Measurements from ENCODE around the gene JAKMIP3.

Gene JAKMIP3

DNA sequence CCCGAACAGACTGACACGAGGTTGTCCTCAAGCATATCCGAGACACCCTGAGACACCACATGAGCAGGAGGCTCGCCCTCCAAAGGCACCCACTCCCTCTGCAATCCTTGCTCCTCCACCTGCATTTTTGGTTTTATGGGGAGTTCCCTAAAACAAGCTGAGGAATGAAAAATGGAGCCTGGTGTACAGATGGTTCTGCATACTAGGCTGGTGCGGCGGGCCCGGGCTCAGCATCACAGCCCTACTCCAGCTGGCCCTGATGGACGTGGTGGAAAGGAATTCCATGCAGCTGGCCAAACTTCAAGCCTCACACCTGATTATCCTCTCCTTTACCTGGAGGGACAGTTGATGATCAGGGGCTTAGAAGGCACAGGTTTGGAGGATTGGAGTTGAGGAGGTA, 30.3 kb upstream of the JAKMIP3 start:
- Histone ChIP-seq H3K4me3 (ENCODE audit: control insufficient read depth in 1 of 7, extremely low read depth in 1 of 7, insufficient read depth in 4 of 7, low read depth in 2 of 7, low read length in 6 of 7) (no peak overlapping the region), H3K27me3 (replicated peaks in 2 of 5; ENCODE audit: control insufficient read depth in 4 of 5, insufficient read depth in 5 of 5, low read length in 4 of 5) (peaks cover 2 to 96% (median 40%) of the 10 kb centered on the region in 5 experiments), H3K4me1 (ENCODE audit: control extremely low read depth in 1 of 4, control insufficient read depth in 4 of 4, insufficient read depth in 4 of 4, low read length in 3 of 4) (peaks cover 0 to 12% (median 4%) of the 10 kb centered on the region in 4 experiments), H3K36me3 (ENCODE audit: control insufficient read depth in 4 of 4, insufficient read depth in 4 of 4, low read length in 3 of 4) (no peaks in the 10 kb centered on the region), H3K9me3 (ENCODE audit: control extremely low read depth in 1 of 5, control insufficient read depth in 4 of 5, insufficient read depth in 2 of 5, low read depth in 1 of 5, low read length in 4 of 5) (peaks cover 0 to 10% (median 0%) of the 10 kb centered on the region in 5 experiments), H3K27ac (ENCODE audit: insufficient read depth in 1 of 2, low read depth in 1 of 2, low read length in 2 of 2, poor library complexity in 1 of 2, severe bottlenecking in 2 of 2) (no peak overlapping the region)
- no peak for DNase-seq
- CTCF ChIA-PET, result no interaction called here
- WGBS (ENCODE audit: insufficient coverage), result 100% methylated on average over 4 of the region's 8 CpGs
- POLR2A ChIA-PET, result no interaction called here

DNA sequence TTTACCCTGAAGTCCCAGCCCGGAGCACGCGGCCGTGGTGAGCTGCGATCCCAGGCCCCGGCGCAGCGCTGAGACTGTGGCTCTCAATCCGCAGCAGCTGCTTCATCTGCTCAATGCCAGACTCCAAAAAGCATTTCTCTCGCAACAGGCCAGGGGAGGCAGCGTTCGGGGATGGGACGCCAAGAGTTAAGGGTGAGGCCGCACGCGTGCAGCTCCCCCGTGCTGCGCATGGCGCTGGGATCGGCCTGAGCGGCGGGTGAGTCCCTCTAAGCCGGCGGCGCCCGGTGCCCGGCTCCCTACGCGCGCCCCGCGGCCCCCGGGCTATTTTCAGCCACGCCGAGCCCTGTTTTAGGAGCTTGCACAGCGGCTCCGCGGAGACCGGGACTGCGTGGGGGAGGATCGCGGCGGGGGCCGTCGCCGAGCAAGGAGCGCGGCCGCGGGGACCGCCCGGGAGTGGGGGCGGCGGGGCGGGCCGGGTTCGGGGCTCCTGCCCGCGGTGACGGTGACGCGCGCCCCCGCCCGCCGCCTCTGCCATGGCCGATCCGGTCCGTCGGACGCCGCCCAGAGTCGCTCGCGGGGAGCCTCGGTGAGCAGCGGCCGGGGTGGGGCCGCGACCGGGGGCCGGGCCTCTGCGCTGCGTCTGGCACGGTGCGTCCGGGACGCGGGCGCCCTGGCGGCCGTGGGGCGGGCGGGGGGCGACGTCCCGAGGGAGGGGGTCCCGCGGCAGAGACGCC, 29.4 kb upstream of the JAKMIP3 start:
- under 1% methylated on average over 86 of the region's 100 CpGs for WGBS (ENCODE audit: insufficient coverage)
- POLR2A ChIA-PET, result no interaction called here
- peak in 2 of 3 donors; percentile 26 to 34 for DNase-seq

DNA sequence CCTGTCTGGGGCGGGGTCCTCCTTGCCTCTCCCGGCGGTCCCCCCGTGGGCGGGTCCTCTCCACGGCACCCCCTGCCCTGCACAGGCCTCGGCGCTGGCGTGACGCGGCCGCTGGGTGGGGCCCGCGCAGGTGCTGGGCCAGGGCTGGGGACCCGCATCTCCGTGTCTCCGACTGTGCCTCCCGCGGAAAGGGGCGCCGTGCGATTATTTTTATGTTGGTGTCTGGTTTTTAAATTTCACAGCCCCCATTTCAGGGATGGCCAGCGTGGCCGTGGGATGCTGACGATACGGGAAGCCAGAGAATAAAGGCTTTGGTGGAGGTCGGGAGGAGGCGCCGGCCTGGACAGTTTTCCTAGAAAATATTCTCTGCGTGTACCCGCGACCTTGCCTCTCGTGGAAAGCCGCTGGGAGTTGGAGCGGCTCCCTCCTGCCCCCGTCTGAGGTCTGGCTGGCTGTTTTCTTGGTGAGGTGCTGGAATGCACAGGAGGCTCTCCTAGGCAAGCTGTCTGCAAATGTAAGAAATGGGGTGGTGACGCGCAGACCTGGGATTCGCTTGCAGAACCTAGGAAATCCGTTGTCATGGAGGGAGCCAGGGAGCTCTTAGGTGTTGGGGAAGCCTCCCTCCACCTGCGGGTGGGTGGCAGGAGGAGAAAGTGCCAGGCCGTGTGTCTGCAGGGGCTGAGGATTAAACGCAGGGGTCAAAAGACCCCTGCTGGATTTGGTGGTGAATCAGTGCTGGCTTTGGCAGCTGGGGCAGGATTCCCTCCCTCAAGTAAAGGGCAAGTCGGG, 28.7 kb upstream of the JAKMIP3 start:
- peak in 1 of 3 donors; percentile 9 for DNase-seq
- Histone ChIP-seq H3K4me3 (ENCODE audit: control insufficient read depth in 1 of 7, extremely low read depth in 1 of 7, insufficient read depth in 4 of 7, low read depth in 2 of 7, low read length in 6 of 7) (peak overlapping the region in 5 of 7 experiments; percentile 0 to 55 (median 50)), H3K27ac (ENCODE audit: insufficient read depth in 1 of 2, low read depth in 1 of 2, low read length in 2 of 2, poor library complexity in 1 of 2, severe bottlenecking in 2 of 2) (no peak overlapping the region), H3K4me1 (ENCODE audit: control extremely low read depth in 1 of 4, control insufficient read depth in 4 of 4, insufficient read depth in 4 of 4, low read length in 3 of 4) (peaks cover 0 to 12% (median 4%) of the 10 kb centered on the region in 4 experiments), H3K27me3 (replicated peaks in 2 of 5; ENCODE audit: control insufficient read depth in 4 of 5, insufficient read depth in 5 of 5, low read length in 4 of 5) (peaks cover 2 to 100% (median 35%) of the 10 kb centered on the region in 5 experiments), H3K9me3 (ENCODE audit: control extremely low read depth in 1 of 5, control insufficient read depth in 4 of 5, insufficient read depth in 2 of 5, low read depth in 1 of 5, low read length in 4 of 5) (peaks cover 0 to 10% (median 0%) of the 10 kb centered on the region in 5 experiments), H3K36me3 (ENCODE audit: control insufficient read depth in 4 of 4, insufficient read depth in 4 of 4, low read length in 3 of 4) (no peaks in the 10 kb centered on the region)
- CTCF ChIA-PET, result interaction anchor here (2.0 kb wide), 1 partner anchor 152 kb away, joined by 6 read pairs; no protein-coding TSS in a partner anchor
- POLR2A ChIA-PET, result no interaction called here
- 4% methylated on average over 40 of the region's 44 CpGs for WGBS (ENCODE audit: insufficient coverage)

More for the DNA sequence above, 29.4 kb upstream of the JAKMIP3 start:
- Histone ChIP-seq H3K9me3 (ENCODE audit: control extremely low read depth in 1 of 5, control insufficient read depth in 4 of 5, insufficient read depth in 2 of 5, low read depth in 1 of 5, low read length in 4 of 5) (peaks cover 0 to 10% (median 0%) of the 10 kb centered on the region in 5 experiments), H3K36me3 (ENCODE audit: control insufficient read depth in 4 of 4, insufficient read depth in 4 of 4, low read length in 3 of 4) (no peaks in the 10 kb centered on the region), H3K27me3 (replicated peaks in 2 of 5; ENCODE audit: control insufficient read depth in 4 of 5, insufficient read depth in 5 of 5, low read length in 4 of 5) (peaks cover 2 to 98% (median 39%) of the 10 kb centered on the region in 5 experiments), H3K4me1 (ENCODE audit: control extremely low read depth in 1 of 4, control insufficient read depth in 4 of 4, insufficient read depth in 4 of 4, low read length in 3 of 4) (peaks cover 0 to 12% (median 4%) of the 10 kb centered on the region in 4 experiments), H3K4me3 (ENCODE audit: control insufficient read depth in 1 of 7, extremely low read depth in 1 of 7, insufficient read depth in 4 of 7, low read depth in 2 of 7, low read length in 6 of 7) (peak overlapping the region in 5 of 7 experiments; percentile 0 to 55 (median 50)), H3K27ac (ENCODE audit: insufficient read depth in 1 of 2, low read depth in 1 of 2, low read length in 2 of 2, poor library complexity in 1 of 2, severe bottlenecking in 2 of 2) (no peak overlapping the region)
- CTCF ChIA-PET, result no interaction called here

DNA sequence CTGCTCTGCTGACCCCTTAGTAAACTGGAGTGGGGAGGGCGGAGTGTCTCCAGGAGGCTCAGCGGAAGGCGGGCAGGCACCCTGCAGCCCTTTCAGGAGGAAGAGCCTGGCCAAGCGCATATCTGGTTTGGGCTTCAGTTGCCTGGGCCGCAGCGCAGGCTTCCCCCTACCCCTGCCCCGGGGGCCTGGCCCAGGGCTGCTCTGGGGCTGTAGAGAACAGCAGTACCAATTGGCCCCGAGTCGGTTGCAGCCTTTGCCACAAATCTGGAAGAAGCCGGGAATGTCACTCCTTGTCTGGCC, 28.1 kb upstream of the JAKMIP3 start:
- Histone ChIP-seq H3K4me3 (ENCODE audit: control insufficient read depth in 1 of 7, extremely low read depth in 1 of 7, insufficient read depth in 4 of 7, low read depth in 2 of 7, low read length in 6 of 7) (no peak overlapping the region), H3K27ac (ENCODE audit: insufficient read depth in 1 of 2, low read depth in 1 of 2, low read length in 2 of 2, poor library complexity in 1 of 2, severe bottlenecking in 2 of 2) (no peak overlapping the region), H3K4me1 (ENCODE audit: control extremely low read depth in 1 of 4, control insufficient read depth in 4 of 4, insufficient read depth in 4 of 4, low read length in 3 of 4) (peaks cover 0 to 12% (median 4%) of the 10 kb centered on the region in 4 experiments), H3K27me3 (replicated peaks in 2 of 5; ENCODE audit: control insufficient read depth in 4 of 5, insufficient read depth in 5 of 5, low read length in 4 of 5) (peaks cover 2 to 100% (median 35%) of the 10 kb centered on the region in 5 experiments), H3K9me3 (ENCODE audit: control extremely low read depth in 1 of 5, control insufficient read depth in 4 of 5, insufficient read depth in 2 of 5, low read depth in 1 of 5, low read length in 4 of 5) (peaks cover 0 to 10% (median 0%) of the 10 kb centered on the region in 5 experiments), H3K36me3 (ENCODE audit: control insufficient read depth in 4 of 4, insufficient read depth in 4 of 4, low read length in 3 of 4) (no peaks in the 10 kb centered on the region)
- POLR2A ChIA-PET, result no interaction called here
- DNase-seq, result no peak
- WGBS (ENCODE audit: insufficient coverage), result 27% methylated on average over 7 of the region's 10 CpGs
- CTCF ChIA-PET, result interaction anchor here (2.0 kb wide), 1 partner anchor 152 kb away, joined by 6 read pairs; no protein-coding TSS in a partner anchor

DNA sequence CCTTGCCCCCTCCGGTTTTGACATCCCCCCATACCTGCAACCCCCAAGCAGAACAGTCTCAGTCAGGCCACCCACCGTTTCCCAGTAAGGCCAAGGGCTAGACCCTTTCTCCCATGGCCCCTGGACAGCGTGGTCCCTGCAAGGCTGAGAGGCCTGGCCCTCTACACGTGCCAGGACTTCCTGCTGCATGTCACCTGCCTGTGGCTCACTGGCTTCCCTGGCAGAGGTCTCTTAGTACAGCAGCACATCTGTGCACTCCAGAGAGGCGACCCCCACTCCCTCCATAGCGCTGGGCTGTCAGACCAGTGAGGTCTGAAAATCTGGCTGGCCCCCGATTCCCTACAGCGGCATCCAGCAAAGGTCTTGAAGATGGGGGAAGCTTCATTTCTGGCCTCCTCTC, 26.4 kb upstream of the JAKMIP3 start:
- DNase-seq, result no peak
- POLR2A ChIA-PET, result no interaction called here
- no peak overlapping the region for H3K4me3 ChIP-seq (ENCODE audit: control insufficient read depth in 1 of 7, extremely low read depth in 1 of 7, insufficient read depth in 4 of 7, low read depth in 2 of 7, low read length in 6 of 7)
- H3K9me3 ChIP-seq (ENCODE audit: control extremely low read depth in 1 of 5, control insufficient read depth in 4 of 5, insufficient read depth in 2 of 5, low read depth in 1 of 5, low read length in 4 of 5), result peaks cover 0 to 2% (median 0%) of the 10 kb centered on the region in 5 experiments
- peaks cover 0 to 12% (median 4%) of the 10 kb centered on the region in 4 experiments for H3K4me1 ChIP-seq (ENCODE audit: control extremely low read depth in 1 of 4, control insufficient read depth in 4 of 4, insufficient read depth in 4 of 4, low read length in 3 of 4)
- CTCF ChIA-PET, result no interaction called here
- H3K27ac ChIP-seq (ENCODE audit: insufficient read depth in 1 of 2, low read depth in 1 of 2, low read length in 2 of 2, poor library complexity in 1 of 2, severe bottlenecking in 2 of 2), result no peak overlapping the region
- no peaks in the 10 kb centered on the region for H3K36me3 ChIP-seq (ENCODE audit: control insufficient read depth in 4 of 4, insufficient read depth in 4 of 4, low read length in 3 of 4)
- peaks cover 0 to 100% (median 31%) of the 10 kb centered on the region in 5 experiments for H3K27me3 ChIP-seq (replicated peaks in 2 of 5; ENCODE audit: control insufficient read depth in 4 of 5, insufficient read depth in 5 of 5, low read length in 4 of 5)
- WGBS (ENCODE audit: insufficient coverage), result 95% methylated on average over 4 of the region's 8 CpGs

DNA sequence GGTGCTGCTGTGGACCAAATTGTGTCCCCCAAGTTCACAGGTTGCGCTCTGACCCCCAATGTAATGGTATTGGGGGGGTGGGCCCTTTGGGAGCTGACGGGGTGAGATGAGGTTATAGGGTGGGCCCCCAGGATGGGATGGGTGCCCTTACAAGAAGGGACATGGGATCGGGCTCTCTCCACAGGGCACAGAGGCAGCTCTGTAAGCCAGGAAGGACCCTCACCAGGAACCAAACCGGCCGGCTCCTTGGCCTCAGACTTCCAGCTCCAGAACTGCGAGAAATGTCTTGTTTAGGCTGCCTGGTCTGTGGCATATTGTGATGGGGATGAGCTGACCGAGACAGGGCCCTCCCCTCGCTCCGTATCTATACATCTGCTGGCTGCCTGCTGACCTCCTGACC, 25.7 kb upstream of the JAKMIP3 start:
- ChIA-PET POLR2A (no interaction called here), CTCF (no interaction called here)
- Histone ChIP-seq H3K27me3 (replicated peaks in 2 of 5; ENCODE audit: control insufficient read depth in 4 of 5, insufficient read depth in 5 of 5, low read length in 4 of 5) (peaks cover 0 to 100% (median 26%) of the 10 kb centered on the region in 5 experiments), H3K9me3 (ENCODE audit: control extremely low read depth in 1 of 5, control insufficient read depth in 4 of 5, insufficient read depth in 2 of 5, low read depth in 1 of 5, low read length in 4 of 5) (peaks cover 0 to under 1% (median 0%) of the 10 kb centered on the region in 5 experiments), H3K4me3 (ENCODE audit: control insufficient read depth in 1 of 7, extremely low read depth in 1 of 7, insufficient read depth in 4 of 7, low read depth in 2 of 7, low read length in 6 of 7) (no peak overlapping the region), H3K4me1 (ENCODE audit: control extremely low read depth in 1 of 4, control insufficient read depth in 4 of 4, insufficient read depth in 4 of 4, low read length in 3 of 4) (peaks cover 0 to 12% (median 4%) of the 10 kb centered on the region in 4 experiments), H3K36me3 (ENCODE audit: control insufficient read depth in 4 of 4, insufficient read depth in 4 of 4, low read length in 3 of 4) (no peaks in the 10 kb centered on the region), H3K27ac (ENCODE audit: insufficient read depth in 1 of 2, low read depth in 1 of 2, low read length in 2 of 2, poor library complexity in 1 of 2, severe bottlenecking in 2 of 2) (no peak overlapping the region)
- WGBS (ENCODE audit: insufficient coverage), result 85% methylated on average over 7 of the region's 9 CpGs
- DNase-seq, result no peak

DNA sequence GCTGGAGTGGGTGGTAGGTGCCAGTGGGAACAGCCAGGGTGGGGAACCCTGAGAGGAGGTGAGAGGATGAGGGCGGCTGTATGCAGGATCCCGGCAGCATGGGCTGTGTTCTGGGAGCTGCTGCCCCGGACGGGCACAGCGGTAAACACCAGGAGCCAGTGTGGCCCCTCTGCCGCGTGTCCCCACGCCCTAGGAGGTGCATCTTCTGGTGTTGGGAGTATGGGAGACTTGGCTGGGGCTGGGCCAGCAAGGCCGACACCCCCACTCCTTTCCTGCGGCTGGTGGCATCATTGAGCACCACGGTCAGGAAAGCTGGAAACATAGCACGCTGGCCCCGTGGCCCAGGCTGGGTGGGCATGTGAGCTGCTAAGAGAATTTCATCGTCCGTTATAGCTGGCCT, 24.4 kb upstream of the JAKMIP3 start:
- Histone ChIP-seq H3K4me1 (ENCODE audit: control extremely low read depth in 1 of 4, control insufficient read depth in 4 of 4, insufficient read depth in 4 of 4, low read length in 3 of 4) (peaks cover 0 to 8% (median 2%) of the 10 kb centered on the region in 4 experiments), H3K27me3 (replicated peaks in 2 of 5; ENCODE audit: control insufficient read depth in 4 of 5, insufficient read depth in 5 of 5, low read length in 4 of 5) (peaks cover 0 to 95% (median 19%) of the 10 kb centered on the region in 5 experiments)
- DNase-seq, result no peak

More for the DNA sequence above, 24.4 kb upstream of the JAKMIP3 start:
- CTCF ChIA-PET, result no interaction called here
- 94% methylated on average over 14 of the region's 15 CpGs for WGBS (ENCODE audit: insufficient coverage)
- POLR2A ChIA-PET, result no interaction called here
- H3K27ac ChIP-seq (ENCODE audit: insufficient read depth in 1 of 2, low read depth in 1 of 2, low read length in 2 of 2, poor library complexity in 1 of 2, severe bottlenecking in 2 of 2), result no peak overlapping the region
- H3K9me3 ChIP-seq (ENCODE audit: control extremely low read depth in 1 of 5, control insufficient read depth in 4 of 5, insufficient read depth in 2 of 5, low read depth in 1 of 5, low read length in 4 of 5), result no peaks in the 10 kb centered on the region
- no peak overlapping the region for H3K4me3 ChIP-seq (ENCODE audit: control insufficient read depth in 1 of 7, extremely low read depth in 1 of 7, insufficient read depth in 4 of 7, low read depth in 2 of 7, low read length in 6 of 7)
- no peaks in the 10 kb centered on the region for H3K36me3 ChIP-seq (ENCODE audit: control insufficient read depth in 4 of 4, insufficient read depth in 4 of 4, low read length in 3 of 4)
